Activated naive CD4-positive, alpha-beta T cell treated with anti-CD3 and anti-CD28 coated beads, Interleukin-2, amount 50 U/mL, for 72 hours (primary cell): Measurements from ENCODE around the gene FAM89B. TPM values are rescaled to one million over a fixed set of nuclear protein-coding genes. Genes with fewer than 3 reads are reported as not detected.

Experiments used
- ATAC-seq, 2 donors: fragments of 150-1000 bp; cut with Tn5 transposase; 2 replicates each; pipeline ENCODE4 v1.10.0; 2021; ENCODE audit warnings: mild to moderate bottlenecking in 2 of 2, moderate library complexity in 2 of 2
- DNase-seq, 2 donors: peaks; one replicate each; pipeline ENCODE4 v3.0.0; 2021 to 2022; ENCODE audit warnings: low spot score in 2 of 2
- H3K27ac Mint-ChIP-seq, 2 donors: one replicate each; pipeline ENCODE4 v1.8.0; 2022; ENCODE audit warnings: mild to moderate bottlenecking in 2 of 2, mixed read lengths in 2 of 2
- H3K36me3 Mint-ChIP-seq, 2 donors: one replicate each; pipeline ENCODE4 v1.8.0; 2022; ENCODE audit warnings: mixed read lengths in 2 of 2
- H3K9me3 Mint-ChIP-seq, 2 donors: one replicate each; pipeline ENCODE4 v1.8.0; 2022; ENCODE audit warnings: mixed read lengths in 2 of 2
- total RNA-seq, 2 donors: library from RNA; stranded (reverse); gene quantifications; one replicate each; pipeline ENCODE4 v1.2.3, GENCODE V29; 2022

The FAM89B gene
- total RNA-seq, 2 donors from 2014 or later, result 32.6 to 47.1 TPM

DNA sequence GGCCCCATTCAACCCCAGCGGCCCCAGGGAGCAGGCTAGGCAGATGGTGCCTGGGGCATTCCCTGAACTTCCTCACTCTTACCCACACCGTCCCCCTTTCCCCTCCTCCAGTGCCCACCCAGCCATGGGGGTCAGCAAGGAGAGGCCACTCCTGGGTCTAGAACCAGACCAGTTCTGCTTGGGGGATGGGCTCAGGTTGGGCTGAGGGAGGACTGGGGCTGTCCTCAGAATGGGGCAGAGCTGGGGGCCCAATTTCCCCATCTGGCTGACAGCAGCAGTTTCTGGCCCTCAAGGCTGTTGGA lies 35.1 kb upstream of the FAM89B start:
- Mint-ChIP-seq H3K9me3 (no peaks in the 10 kb centered on the region), H3K27ac (peak overlapping the region in 1 of 2 donors; percentile 32), H3K36me3 (no peaks in the 10 kb centered on the region)
- ATAC-seq, result no peak
- no peak for DNase-seq

DNA sequence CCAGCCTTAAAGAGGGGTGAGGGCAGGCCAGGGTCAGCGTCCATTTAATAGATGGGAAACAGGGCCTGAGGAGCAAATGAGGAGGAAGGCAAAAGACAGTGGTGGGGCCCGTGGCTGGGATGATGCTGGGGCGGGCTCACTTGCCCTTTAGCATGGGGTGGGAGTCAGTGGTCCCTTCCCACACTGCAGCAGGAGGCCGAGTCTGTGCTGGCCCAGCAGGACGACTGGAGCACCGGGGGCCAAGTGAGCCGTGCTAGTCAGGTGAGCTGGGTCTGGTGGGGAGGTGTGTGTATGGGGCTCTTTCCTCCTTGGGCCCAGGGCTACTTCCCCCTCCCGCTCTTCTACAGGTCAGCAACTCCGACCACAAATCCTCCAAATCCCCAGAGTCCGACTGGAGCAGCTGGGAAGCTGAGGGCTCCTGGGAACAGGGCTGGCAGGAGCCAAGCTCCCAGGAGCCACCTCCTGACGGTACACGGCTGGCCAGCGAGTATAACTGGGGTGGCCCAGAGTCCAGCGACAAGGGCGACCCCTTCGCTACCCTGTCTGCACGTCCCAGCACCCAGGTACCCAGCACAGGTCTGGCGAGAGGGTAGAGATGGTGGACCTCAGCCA lies 34.6 kb upstream of the FAM89B start:
- no peak for ATAC-seq
- DNase-seq, result no peak
- no peaks in the 10 kb centered on the region for H3K36me3 Mint-ChIP-seq
- H3K27ac Mint-ChIP-seq, result peak overlapping the region in 1 of 2 donors; percentile 32
- no peaks in the 10 kb centered on the region for H3K9me3 Mint-ChIP-seq

DNA sequence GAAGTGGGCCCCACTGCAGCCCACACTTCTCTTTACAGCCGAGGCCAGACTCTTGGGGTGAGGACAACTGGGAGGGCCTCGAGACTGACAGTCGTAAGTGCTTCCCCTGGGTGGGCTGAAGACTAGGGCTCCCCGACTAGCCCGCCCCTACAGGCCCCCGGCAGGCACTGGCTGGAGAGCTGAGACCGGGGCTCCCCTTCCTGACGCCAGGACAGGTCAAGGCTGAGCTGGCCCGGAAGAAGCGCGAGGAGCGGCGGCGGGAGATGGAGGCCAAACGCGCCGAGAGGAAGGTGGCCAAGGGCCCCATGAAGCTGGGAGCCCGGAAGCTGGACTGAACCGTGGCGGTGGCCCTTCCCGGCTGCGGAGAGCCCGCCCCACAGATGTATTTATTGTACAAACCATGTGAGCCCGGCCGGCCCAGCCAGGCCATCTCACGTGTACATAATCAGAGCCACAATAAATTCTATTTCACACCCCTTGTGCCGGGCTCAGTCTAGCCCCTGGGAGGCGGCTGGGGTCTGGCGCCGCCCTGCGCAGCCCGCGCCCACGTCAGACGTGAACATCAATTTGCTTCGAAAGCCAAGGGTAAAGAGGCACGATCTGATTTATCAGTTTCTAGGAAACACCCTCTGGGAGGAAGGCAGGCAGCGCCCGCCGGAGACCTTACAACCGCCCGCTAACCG lies 34.0 kb upstream of the FAM89B start:
- Mint-ChIP-seq H3K27ac (peak overlapping the region in 1 of 2 donors; percentile 22), H3K9me3 (no peaks in the 10 kb centered on the region)
- ATAC-seq, result no peak

DNA sequence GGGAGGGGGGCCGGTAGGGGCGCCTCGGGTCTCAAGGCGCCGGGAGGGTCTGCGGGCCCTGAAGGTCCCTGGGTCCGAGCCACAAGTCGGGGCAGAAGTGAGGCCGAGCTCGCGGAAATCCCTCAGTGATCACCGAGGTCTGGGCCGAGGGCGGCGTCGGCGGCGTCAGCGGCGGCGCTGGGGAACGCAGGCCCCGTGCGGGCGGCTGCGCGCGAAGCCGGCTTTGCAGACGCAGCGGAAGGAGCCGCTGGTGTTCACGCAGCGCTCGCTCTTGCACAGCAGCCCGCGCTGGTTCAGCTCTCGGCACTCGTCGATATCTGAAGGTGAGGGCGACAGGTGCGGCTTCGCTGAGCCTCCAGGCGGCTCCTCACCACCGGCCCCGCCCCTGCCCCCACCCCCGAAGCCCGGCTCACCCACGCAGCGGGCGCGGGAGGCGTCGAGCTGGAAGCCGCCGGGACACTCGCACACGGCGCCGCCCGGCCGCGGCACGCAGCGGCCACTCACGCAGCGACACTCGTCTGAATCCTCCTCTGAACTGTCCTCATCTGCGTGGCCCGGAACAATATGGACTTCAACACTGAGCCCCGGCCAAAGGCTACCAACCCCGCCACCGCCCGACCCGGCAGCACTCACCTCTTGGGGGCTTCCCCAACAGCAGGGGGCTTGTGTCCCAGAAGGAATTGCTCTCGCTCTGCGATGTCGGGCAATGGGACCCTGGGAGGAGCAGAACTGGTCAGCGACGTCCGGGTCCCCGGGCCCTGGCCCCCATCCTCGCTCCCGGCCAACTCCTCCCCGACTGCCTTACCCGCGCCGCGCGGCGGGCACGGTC lies 33.2 kb upstream of the FAM89B start:
- peak in 1 of 2 donors; percentile 59 for DNase-seq
- H3K27ac Mint-ChIP-seq, result no peak overlapping the region
- H3K9me3 Mint-ChIP-seq, result no peaks in the 10 kb centered on the region
- no peak for ATAC-seq
- H3K36me3 Mint-ChIP-seq, result no peaks in the 10 kb centered on the region

More for the DNA sequence above, 34.0 kb upstream of the FAM89B start:
- peak in 1 of 2 donors; percentile 2 for DNase-seq
- no peaks in the 10 kb centered on the region for H3K36me3 Mint-ChIP-seq

DNA sequence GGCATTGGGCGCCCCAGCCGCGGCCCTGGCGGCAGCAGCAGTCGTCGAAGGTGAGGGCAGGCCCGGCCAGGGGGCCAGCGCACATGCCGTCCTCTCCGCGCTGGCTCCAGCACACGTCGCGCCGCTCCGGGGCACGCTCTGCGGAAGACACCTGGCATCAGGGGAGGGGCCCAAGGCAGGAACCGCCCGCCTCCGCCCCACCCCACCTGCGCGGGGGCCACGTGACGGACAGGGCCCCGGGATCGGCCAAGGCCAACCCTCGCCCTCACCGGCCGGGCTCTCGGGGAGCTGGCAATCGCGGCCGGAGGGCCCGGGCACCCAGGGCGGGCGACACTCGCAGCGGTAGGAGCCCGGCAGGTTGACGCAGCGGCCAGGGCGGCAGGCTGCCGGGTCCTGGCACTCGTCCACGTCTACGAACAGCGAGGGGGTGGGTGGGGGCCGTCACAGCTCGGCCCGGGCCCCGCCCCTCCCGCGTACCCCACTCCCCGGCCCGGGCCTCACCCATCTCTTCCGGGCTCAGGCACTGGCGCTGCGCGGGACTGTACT lies 32.5 kb upstream of the FAM89B start:
- no peaks in the 10 kb centered on the region for H3K9me3 Mint-ChIP-seq
- DNase-seq, result peak in 1 of 2 donors; percentile 70
- no peak overlapping the region for H3K27ac Mint-ChIP-seq
- peak in 1 of 2 donors; percentile 77 for ATAC-seq
- H3K36me3 Mint-ChIP-seq, result no peaks in the 10 kb centered on the region

DNA sequence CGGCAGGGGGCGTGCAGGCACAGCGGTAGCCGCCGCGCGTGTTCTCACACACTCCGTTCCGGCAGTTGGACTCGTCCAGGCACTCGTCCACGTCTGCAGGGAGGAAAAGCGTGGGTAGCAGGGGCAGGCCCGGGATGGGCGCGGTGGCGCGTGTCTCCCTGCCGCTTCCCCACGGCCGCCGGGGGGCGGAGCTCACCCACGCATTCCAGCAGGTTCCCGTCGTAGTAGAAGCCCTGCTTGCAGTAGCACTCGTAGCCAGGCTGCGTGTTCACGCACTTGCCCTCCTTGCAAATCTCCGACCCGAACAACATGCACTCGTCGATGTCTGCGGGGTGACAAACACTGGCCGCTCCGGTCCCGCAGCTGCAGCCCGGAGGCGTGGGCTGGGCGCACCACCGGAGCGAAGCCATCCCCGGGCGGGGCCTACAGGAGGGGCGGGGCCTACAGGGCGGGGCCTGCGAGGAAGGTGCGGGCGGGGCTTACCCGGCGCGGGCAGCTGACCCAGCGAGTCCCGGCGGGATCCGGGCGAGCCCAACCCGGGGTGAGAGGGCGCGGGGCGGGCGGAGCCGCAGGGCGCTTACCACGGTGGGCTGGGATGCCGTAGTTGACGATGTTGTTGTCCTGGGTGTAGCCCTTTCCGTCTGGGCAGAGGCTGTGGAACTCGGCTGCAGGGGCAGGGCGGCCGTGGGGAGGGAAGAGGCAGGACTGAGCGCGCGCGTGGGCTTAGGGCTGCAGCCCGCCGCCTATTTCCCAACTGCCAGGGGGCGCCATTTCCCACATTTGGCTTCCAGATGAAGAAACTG lies 31.8 kb upstream of the FAM89B start:
- H3K27ac Mint-ChIP-seq, result peak overlapping the region; percentile 68
- no peaks in the 10 kb centered on the region for H3K36me3 Mint-ChIP-seq
- no peaks in the 10 kb centered on the region for H3K9me3 Mint-ChIP-seq
- peak; percentile 87 to 93 for DNase-seq
- ATAC-seq, result peak; percentile 83 to 90

DNA sequence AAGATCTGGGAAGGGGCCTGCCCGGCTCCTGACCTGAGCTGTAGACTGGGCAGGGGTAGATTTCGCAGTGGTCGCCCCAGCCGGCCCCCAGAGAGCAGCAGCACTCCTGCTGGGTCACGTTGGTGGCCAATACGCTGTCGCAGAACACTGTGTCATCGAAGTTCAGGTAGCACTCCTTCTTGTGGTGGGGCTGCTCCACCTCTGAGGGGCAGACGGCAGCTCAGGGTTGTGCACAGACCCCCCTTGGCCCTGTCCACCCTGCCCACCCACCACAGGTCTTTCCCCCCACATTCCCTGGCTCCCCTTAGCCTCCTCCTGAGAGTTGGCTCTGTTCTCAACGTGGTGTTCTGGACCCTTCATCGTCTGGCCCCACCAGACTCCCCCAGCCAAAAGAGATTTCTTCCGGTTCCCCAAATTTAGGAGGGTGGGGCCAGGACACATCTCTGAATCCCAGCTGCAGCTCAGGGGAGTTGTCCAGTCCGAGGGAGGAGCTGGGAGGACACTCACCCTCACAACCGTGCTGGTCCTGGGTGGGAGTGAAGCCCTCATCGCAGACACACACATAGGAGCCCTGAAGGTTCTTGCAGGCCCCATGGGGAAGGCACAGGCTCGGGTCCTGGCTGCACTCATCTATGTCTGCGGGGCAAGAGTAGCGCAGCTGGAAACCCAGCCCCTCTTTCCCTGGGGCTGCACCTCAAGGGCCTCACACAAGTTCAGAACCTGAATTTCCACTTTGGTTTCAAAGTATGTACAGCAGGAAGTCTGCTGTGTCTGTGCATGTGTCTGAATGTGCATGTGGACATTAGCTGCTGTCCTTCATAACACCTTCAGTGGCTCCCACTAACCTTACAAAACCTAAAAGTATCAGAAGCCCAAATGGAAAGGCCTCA lies 31.0 kb upstream of the FAM89B start:
- Mint-ChIP-seq H3K27ac (peak overlapping the region; percentile 68 to 88), H3K36me3 (no peaks in the 10 kb centered on the region), H3K9me3 (no peaks in the 10 kb centered on the region)
- DNase-seq (no peak), ATAC-seq (no peak)

DNA sequence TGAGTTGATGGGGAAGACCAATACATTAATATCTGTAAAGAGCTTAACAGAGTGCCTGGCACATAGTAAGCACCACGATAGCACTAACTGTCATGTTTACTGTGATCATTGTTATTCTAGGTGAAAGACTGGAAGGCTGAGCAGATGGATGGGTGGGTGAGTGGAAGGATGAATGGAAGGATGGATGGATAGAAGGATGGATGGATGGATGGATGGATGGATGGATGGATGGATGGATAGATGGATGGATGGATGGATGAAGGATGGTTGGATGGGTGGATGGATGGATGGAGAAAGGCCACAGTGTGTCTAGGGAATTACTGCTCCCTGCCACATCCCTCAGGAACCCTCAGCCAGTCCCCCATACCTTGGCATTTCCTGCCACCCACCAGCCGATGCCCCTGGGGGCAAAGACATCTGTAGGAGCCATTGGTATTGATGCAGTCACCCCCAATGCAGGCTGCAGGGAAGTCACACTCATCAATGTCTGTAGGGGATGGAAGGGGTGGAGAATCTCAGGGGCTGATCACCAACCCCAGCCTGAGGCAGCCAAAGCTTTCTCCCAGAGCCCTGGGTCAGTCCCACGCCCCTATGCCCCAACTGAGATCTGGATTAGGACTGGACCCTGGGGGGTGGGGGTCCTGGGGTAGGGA lies 29.5 kb upstream of the FAM89B start:
- Mint-ChIP-seq H3K27ac (no peak overlapping the region), H3K36me3 (no peaks in the 10 kb centered on the region), H3K9me3 (no peaks in the 10 kb centered on the region)
- ATAC-seq, result no peak
- DNase-seq, result no peak

DNA sequence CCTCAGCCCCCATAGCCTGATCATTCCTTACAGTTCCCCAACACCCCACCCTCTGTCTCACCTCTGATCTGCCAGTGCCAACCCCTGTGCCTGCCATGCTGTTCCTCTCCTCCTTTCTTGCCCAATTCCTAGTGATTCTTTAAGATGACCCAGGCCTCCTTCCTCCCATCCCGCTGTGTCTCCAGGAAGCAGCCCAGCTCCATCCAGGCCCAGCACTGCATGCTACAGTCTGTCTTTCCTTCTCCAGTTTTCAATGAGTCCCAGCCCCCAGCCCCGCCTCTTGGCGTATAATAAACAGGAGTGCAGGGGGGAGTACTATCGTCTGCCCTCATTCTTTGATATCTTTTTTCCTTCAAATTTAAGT lies 26.5 kb upstream of the FAM89B start:
- peak overlapping the region in 1 of 2 donors; percentile 84 for H3K27ac Mint-ChIP-seq
- DNase-seq, result no peak
- H3K36me3 Mint-ChIP-seq, result peaks cover 0 to 10% of the 10 kb centered on the region in 2 donors
- no peaks in the 10 kb centered on the region for H3K9me3 Mint-ChIP-seq
- ATAC-seq, result peak in 1 of 2 donors; percentile 0

DNA sequence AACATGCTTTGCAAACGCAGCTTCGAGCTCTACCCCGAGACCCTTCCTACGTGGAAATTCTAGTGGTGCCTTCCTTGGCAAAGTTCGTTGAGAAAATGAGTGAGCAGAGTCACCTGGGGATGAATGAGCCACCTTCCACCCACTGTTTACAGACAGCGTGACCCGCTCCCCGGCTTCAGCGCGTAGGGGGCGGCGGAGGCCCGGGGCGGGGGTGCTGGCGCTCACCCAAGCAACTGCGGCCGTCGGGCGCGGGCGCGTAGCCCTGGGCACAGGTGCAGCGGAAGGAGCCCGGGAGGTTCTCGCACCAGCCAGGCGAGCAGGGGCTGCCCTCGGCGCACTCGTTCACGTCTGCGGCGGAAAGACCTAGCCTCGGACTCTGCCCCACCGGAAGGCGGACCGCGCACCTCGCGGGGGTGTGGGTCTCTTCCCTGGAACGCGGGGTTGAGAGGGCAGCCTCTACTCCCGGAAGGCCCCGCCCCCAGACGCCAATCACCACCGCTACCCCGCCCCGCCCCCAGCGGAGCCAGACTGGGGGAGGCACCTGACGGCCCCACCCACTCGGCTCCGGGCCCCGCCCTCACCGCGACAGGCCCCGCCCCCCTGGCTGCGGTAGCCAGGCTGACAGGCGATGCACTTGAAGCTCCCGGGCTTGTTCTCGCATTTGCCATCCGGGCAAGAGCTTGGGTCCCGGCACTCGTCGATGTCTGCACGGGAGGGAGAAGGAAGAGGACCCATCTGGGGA lies 25.9 kb upstream of the FAM89B start:
- H3K27ac Mint-ChIP-seq, result peak overlapping the region in 1 of 2 donors; percentile 84
- peaks cover 0 to 16% of the 10 kb centered on the region in 2 donors for H3K36me3 Mint-ChIP-seq
- ATAC-seq, result peak; percentile 84 to 92

DNA sequence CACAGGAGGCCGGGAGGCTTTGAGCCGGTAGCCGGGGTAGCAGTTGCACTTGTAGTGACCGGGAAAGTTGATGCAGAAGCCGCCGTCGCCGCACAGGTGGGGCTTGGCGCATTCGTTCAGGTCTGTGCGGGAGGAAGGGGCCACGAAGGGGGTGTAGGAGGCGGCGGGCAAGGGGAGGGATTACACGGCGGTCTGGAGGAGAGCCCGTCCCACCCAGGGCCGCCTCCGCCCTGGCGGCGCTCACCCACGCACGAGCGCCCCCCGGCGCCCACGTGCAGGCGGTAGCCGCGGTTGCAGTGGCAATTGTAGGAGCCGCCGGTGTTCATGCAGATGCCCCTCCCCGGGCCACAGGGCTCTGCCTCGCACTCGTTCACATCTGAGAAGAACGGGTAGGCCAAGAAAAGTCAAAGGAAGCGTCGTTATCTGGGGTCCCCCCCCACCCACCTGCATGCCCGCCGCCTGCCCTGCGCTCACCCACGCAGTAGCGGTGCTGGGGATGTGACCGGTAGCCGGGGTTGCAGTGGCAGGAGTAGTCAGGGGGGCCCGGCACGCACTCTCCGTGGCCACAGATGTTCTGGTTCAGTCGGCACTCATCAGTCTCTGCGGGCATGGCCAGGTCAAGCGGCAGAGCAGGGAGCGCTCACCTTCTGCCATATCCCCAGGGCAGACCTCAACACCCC lies 24.8 kb upstream of the FAM89B start:
- ATAC-seq, result no peak
- Mint-ChIP-seq H3K36me3 (peaks cover 0 to 22% of the 10 kb centered on the region in 2 donors), H3K9me3 (no peaks in the 10 kb centered on the region), H3K27ac (no peak overlapping the region)
- no peak for DNase-seq

More for the DNA sequence above, 25.9 kb upstream of the FAM89B start:
- DNase-seq, result peak; percentile 96 to 100
- no peaks in the 10 kb centered on the region for H3K9me3 Mint-ChIP-seq

DNA sequence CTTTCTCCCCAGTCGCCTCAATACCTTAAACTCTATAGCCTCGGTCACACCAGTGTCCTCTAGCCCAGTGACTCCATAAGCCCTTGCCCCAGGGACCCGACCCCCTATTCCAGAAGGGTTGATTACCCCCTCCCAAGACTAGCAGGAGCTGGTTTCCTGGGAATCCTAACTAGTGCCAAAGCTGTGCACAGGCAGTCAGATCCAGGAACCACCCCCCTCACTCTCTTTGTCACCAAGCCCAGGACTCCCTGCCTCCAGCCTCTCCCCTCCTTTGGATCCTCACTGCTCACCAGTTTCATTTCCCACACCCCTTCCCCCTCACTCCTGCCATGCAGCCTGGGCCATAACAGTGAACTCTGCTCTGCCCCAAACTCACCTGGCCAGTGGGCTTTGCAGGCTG lies 23.9 kb upstream of the FAM89B start:
- DNase-seq (no peak), ATAC-seq (no peak)
- Mint-ChIP-seq H3K36me3 (peaks cover 0 to 22% of the 10 kb centered on the region in 2 donors), H3K27ac (peak overlapping the region in 1 of 2 donors; percentile 88), H3K9me3 (no peaks in the 10 kb centered on the region)

DNA sequence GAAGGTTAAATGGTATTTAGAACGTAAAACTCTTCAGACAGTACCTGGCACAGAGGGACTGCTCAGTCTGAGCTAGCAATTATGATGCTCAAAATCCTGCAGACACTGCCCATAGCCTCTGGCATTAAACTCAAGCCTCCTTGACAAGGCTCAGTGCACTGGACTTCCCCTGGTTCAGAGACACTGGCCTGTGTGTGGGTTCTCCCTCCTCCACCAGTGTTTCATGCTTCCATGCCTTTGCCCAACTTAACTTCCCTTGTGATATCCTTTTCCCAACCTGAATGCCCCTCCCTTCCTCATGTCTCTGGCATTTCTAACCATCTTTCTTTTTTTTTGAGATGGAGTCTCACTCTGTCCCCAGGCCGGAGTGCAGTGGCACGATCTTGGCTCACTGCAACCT lies 23.2 kb upstream of the FAM89B start:
- H3K36me3 Mint-ChIP-seq, result peaks cover 0 to 22% of the 10 kb centered on the region in 2 donors
- ATAC-seq (no peak), DNase-seq (no peak)
- H3K27ac Mint-ChIP-seq, result no peak overlapping the region
- H3K9me3 Mint-ChIP-seq, result no peaks in the 10 kb centered on the region
